GM19193 (cell line): Measurements from ENCODE around the gene ARID5A.

Experiments used
- POLR2A ChIP-seq: IDR thresholded peaks from 4 replicates; pipeline ENCODE4 v1.6.1; 2011; ENCODE audit not compliant: insufficient read depth, insufficient read length; ENCODE audit errors: extremely low read depth

ARID5A gene

GRCh38 chr2:96503637-96504243 lies 32.8 kb upstream of the ARID5A start:
- TF ChIP-seq POLR2A: no peak

- TF ChIP-seq POLR2A: no peak
These were observed 31.2 kb upstream of the ARID5A start, which contains the start of gene NEURL3 for GRCh38 chr2:96505231-96505889. Gene NEURL3 (minus strand): TSS chr2:96505357. CDS start chr2:96505286, 71 bp downstream.

DNA sequence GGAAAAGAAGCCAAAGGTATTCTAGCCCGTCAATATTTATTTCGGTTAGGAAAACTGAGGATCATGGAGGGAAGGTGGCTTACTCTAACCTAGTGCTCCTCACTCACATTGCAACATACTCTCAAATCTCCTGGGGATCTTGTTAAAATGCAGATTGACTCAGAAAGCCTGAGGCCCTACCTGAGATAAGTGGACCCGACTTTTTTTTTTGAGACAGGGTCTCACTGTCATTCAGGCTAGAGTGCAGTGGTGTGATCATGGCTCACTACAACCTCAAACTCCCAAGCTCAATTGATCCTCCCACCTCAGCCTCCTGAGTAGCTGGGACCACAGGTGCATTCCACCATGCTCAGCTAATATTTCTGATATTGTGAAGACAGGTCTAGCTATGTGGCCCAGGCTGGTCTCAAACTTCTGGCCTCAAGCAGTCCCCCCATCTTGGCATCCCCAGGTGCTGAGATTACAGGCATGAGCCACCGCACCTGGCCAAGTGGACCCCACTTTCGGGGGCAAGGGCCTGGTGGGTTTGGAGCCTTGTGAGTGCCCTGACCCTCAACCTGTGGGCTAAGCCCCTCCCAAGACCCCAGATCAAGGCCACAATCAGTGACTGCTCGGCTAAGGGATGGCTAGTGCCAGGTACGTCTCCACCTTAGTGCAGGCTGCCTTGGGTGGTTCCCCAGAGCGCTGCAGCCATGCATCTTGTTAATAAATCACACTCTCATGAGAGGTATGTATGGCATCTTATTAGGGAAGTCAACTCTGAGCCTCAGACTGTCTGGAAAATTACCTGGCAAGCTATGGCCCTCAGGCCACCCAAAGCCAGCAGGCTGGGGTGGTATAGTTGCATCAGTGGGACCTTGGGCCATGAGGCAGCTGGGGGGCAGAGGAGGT lies 30.3 kb upstream of the ARID5A start:
- no peak for TF ChIP-seq POLR2A

GRCh38 chr2:96506907-96507240 lies 29.7 kb upstream of the ARID5A start:
- no peak for TF ChIP-seq POLR2A

- no peak for TF ChIP-seq POLR2A
These were observed 28.5 kb upstream of the ARID5A start for GRCh38 chr2:96507957-96508520.

- no peak for TF ChIP-seq POLR2A
These were observed 27.9 kb upstream of the ARID5A start for GRCh38 chr2:96508521-96509113.

- no peak for TF ChIP-seq POLR2A
These were observed 27.3 kb upstream of the ARID5A start for GRCh38 chr2:96509114-96509846.

GRCh38 chr2:96509847-96510230 lies 26.7 kb upstream of the ARID5A start:
- TF ChIP-seq POLR2A: no peak

GRCh38 chr2:96510931-96511595 lies 25.5 kb upstream of the ARID5A start:
- no peak for TF ChIP-seq POLR2A

DNA sequence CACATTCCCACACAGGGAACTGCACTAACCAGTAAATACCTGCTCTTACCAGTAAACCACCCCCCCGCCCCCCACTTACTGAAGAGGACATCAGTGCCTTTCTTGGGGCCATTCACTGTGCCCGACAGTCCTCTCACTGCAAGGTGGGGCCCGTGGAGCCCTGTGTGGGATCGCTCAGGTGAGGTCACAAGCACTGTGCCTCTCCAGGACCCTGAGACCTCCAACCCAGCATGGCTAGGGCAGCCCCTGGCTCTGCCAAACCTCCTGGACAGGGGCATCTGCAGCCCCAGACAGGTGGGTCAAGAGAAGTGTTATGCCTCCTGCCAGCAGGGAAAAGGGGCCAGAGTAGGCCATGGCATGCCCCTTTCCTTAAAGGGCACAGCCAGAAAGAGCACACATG lies 24.7 kb upstream of the ARID5A start:
- no peak for TF ChIP-seq POLR2A

GRCh38 chr2:96512341-96512740 lies 24.2 kb upstream of the ARID5A start:
- TF ChIP-seq POLR2A: no peak

DNA sequence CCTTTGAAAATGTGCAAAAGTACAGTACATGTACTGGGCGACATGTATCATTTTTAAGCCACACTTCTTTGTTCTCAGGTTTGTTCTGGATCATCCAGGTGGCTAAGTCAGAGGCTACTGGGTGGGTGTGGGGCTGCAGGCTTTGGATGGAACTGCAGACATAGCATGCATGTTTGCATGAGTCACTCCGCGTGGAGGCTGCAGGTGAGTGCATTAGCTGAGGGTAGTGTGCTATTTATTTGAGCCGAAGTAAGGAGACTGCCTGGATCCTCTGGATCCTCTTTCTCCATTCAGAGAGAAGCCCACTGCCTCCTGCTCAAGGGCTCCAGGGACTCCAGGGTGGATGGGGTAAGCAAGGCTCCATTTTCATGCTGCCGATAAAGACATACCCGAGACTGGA lies 22.0 kb upstream of the ARID5A start:
- TF ChIP-seq POLR2A: no peak

- TF ChIP-seq POLR2A: no peak
These were observed 19.5 kb upstream of the ARID5A start for GRCh38 chr2:96517079-96517478.

- no peak for TF ChIP-seq POLR2A
These were observed 16.3 kb upstream of the ARID5A start for GRCh38 chr2:96520231-96520630.
